Transverse colon (tissue), 4 donors: Measurements from ENCODE around the gene MPPED2.

ENCODE experiments used
- CTCF ChIP-seq, 5 experiments: fragments of 200-600 bp in 3 of 5; fragments of 450-650 bp in 2 of 5; sonication (generic) in 3 of 5; IDR thresholded peaks; 1 replicate in 2 of 5; 2 replicates in 3 of 5; pipeline ENCODE4 v1.5.1; 2016 to 2017; ENCODE audit warnings: antibody characterized with exemption in 5 of 5, inconsistent platforms in 3 of 5, mild to moderate bottlenecking in 2 of 5, moderate library complexity in 1 of 5
- EP300 ChIP-seq: sonication (generic); formaldehyde crosslinking; IDR thresholded peaks from one replicate; pipeline ENCODE4 v1.6.1; 2017; ENCODE audit warnings: antibody characterized with exemption, low read depth
- POLR2A ChIP-seq: fragments of 450-650 bp; IDR thresholded peaks from one replicate; pipeline ENCODE4 v1.6.1; 2016; ENCODE audit warnings: antibody characterized with exemption, mild to moderate bottlenecking, moderate library complexity
- POLR2AphosphoS5 ChIP-seq, 3 donors: sonication (generic); formaldehyde crosslinking; IDR thresholded peaks; one replicate each; pipeline ENCODE4 v1.6.1; 2016; ENCODE audit warnings: antibody characterized with exemption in 3 of 3

GRCh38 chr11:30503156-30503555 lies 83.0 kb downstream of the MPPED2 start:
- TF ChIP-seq POLR2A (no peak), CTCF (IDR thresholded peaks at IDR 0.05) (no peak), POLR2AphosphoS5 (IDR thresholded peaks at IDR 0.05) (no peak), EP300 (no peak)
